Measurements from ENCODE around the gene SPINK4. TPM values are rescaled to one million over a fixed set of nuclear protein-coding genes. Genes with fewer than 3 reads are reported as not detected.

SPINK4 gene
- total RNA-seq, 2 experiments from 2014 or later = not detected

- H3K27me3 Mint-ChIP-seq (ENCODE audit: low read depth) = peaks cover 18% of the 10 kb centered on the region
- no peak for ATAC-seq
- DNase-seq = no peak
- H3K9me3 Mint-ChIP-seq (ENCODE audit: insufficient read depth) = no peaks in the 10 kb centered on the region
- CTCF ChIA-PET = no interaction called here
- no peak overlapping the region for H3K4me3 Mint-ChIP-seq
- H3K27ac Mint-ChIP-seq = no peak overlapping the region
- POLR2A ChIA-PET = no interaction called here
- H3K36me3 Mint-ChIP-seq (ENCODE audit: low read depth) = no peaks in the 10 kb centered on the region
- no peaks in the 10 kb centered on the region for H3K4me1 Mint-ChIP-seq (ENCODE audit: low read depth)
Measured at GRCh38 chr9:33211695-33212393, 28.1 kb upstream of the SPINK4 start.

- H3K9me3 Mint-ChIP-seq (ENCODE audit: insufficient read depth) = no peaks in the 10 kb centered on the region
- peaks cover 26% of the 10 kb centered on the region for H3K4me1 Mint-ChIP-seq (ENCODE audit: low read depth)
- H3K27ac Mint-ChIP-seq = peak overlapping the region; percentile 65
- ATAC-seq = peak; percentile 28
- H3K4me3 Mint-ChIP-seq = no peak overlapping the region
- DNase-seq = no peak
- H3K36me3 Mint-ChIP-seq (ENCODE audit: low read depth) = no peaks in the 10 kb centered on the region
- CTCF ChIA-PET = no interaction called here
- H3K27me3 Mint-ChIP-seq (ENCODE audit: low read depth) = peaks cover 12% of the 10 kb centered on the region
- POLR2A ChIA-PET = no interaction called here
Measured at GRCh38 chr9:33220681-33221567, 19.0 kb upstream of the SPINK4 start.

- ChIA-PET POLR2A (no interaction called here), CTCF (no interaction called here)
- no peak for ATAC-seq
- peaks cover 7% of the 10 kb centered on the region for H3K27me3 Mint-ChIP-seq (ENCODE audit: low read depth)
- H3K36me3 Mint-ChIP-seq (ENCODE audit: low read depth) = no peaks in the 10 kb centered on the region
- H3K4me3 Mint-ChIP-seq = no peak overlapping the region
- DNase-seq = no peak
- peak overlapping the region; percentile 65 for H3K27ac Mint-ChIP-seq
- peaks cover 27% of the 10 kb centered on the region for H3K4me1 Mint-ChIP-seq (ENCODE audit: low read depth)
- H3K9me3 Mint-ChIP-seq (ENCODE audit: insufficient read depth) = no peaks in the 10 kb centered on the region
Measured at GRCh38 chr9:33221568-33221884, 18.4 kb upstream of the SPINK4 start.

GRCh38 chr9:33222031-33222430 lies 17.9 kb upstream of the SPINK4 start:
- H3K4me3 Mint-ChIP-seq = no peak overlapping the region
- ChIA-PET POLR2A (no interaction called here), CTCF (no interaction called here)
- peaks cover 31% of the 10 kb centered on the region for H3K4me1 Mint-ChIP-seq (ENCODE audit: low read depth)
- H3K36me3 Mint-ChIP-seq (ENCODE audit: low read depth) = no peaks in the 10 kb centered on the region
- DNase-seq (no peak), ATAC-seq (no peak)
- H3K27me3 Mint-ChIP-seq (ENCODE audit: low read depth) = peaks cover 7% of the 10 kb centered on the region
- no peaks in the 10 kb centered on the region for H3K9me3 Mint-ChIP-seq (ENCODE audit: insufficient read depth)
- H3K27ac Mint-ChIP-seq = no peak overlapping the region

- no peak for ATAC-seq
- DNase-seq = no peak
- H3K4me3 Mint-ChIP-seq = no peak overlapping the region
- no peaks in the 10 kb centered on the region for H3K9me3 Mint-ChIP-seq (ENCODE audit: insufficient read depth)
- H3K36me3 Mint-ChIP-seq (ENCODE audit: low read depth) = no peaks in the 10 kb centered on the region
- peaks cover 35% of the 10 kb centered on the region for H3K4me1 Mint-ChIP-seq (ENCODE audit: low read depth)
- peaks cover 3% of the 10 kb centered on the region for H3K27me3 Mint-ChIP-seq (ENCODE audit: low read depth)
- CTCF ChIA-PET = interaction anchor here (0.8 to 1.3 kb wide), 3 partner anchors 35 to 56 kb away, joined by 3 to 4 read pairs (median 3); no protein-coding TSS in a partner anchor
- POLR2A ChIA-PET = interaction anchor here (0.6 to 0.7 kb wide), 3 partner anchors 22 to 180 kb away, joined by 3 read pairs; partner anchors contain the start of gene SMU1
- H3K27ac Mint-ChIP-seq = no peak overlapping the region
Measured at GRCh38 chr9:33223696-33224095, 16.3 kb upstream of the SPINK4 start.

GRCh38 chr9:33225319-33226147 lies 14.4 kb upstream of the SPINK4 start:
- H3K4me3 Mint-ChIP-seq = no peak overlapping the region
- CTCF ChIA-PET = interaction anchor here (0.6 to 2.8 kb wide), 44 partner anchors 9 to 846 kb away, joined by 3 to 39 read pairs (median 4); partner anchors contain the start of genes B4GALT1, DNAJA1, SMU1 and SPINK4
- peak overlapping the region; percentile 12 for H3K27ac Mint-ChIP-seq
- DNase-seq (peak; percentile 84), ATAC-seq (peak; percentile 55)
- H3K9me3 Mint-ChIP-seq (ENCODE audit: insufficient read depth) = no peaks in the 10 kb centered on the region
- H3K36me3 Mint-ChIP-seq (ENCODE audit: low read depth) = no peaks in the 10 kb centered on the region
- peaks cover 3% of the 10 kb centered on the region for H3K27me3 Mint-ChIP-seq (ENCODE audit: low read depth)
- POLR2A ChIA-PET = interaction anchor here (1.1 to 1.6 kb wide), 4 partner anchors 39 to 201 kb away, joined by 3 to 5 read pairs (median 3); partner anchors contain the start of genes BAG1, CHMP5, DNAJA1 and SMU1
- H3K4me1 Mint-ChIP-seq (ENCODE audit: low read depth) = peaks cover 33% of the 10 kb centered on the region

GRCh38 chr9:33227008-33227398 lies 13.0 kb upstream of the SPINK4 start:
- no peak for DNase-seq
- Mint-ChIP-seq H3K9me3 (ENCODE audit: insufficient read depth) (no peaks in the 10 kb centered on the region), H3K4me3 (no peak overlapping the region), H3K27me3 (ENCODE audit: low read depth) (peaks cover 3% of the 10 kb centered on the region), H3K27ac (no peak overlapping the region), H3K4me1 (ENCODE audit: low read depth) (peaks cover 19% of the 10 kb centered on the region), H3K36me3 (ENCODE audit: low read depth) (no peaks in the 10 kb centered on the region)
- ChIA-PET CTCF (interaction anchor here (0.6 to 2.8 kb wide), 24 partner anchors 9 to 848 kb away, joined by 3 to 39 read pairs (median 6); partner anchors contain the start of genes B4GALT1 and SPINK4), POLR2A (interaction anchor here (0.9 to 1.6 kb wide), 4 partner anchors 37 to 202 kb away, joined by 3 to 5 read pairs (median 3); partner anchors contain the start of genes BAG1, CHMP5, DNAJA1 and SMU1)
- ATAC-seq = no peak

- H3K27ac Mint-ChIP-seq = no peak overlapping the region
- H3K36me3 Mint-ChIP-seq (ENCODE audit: low read depth) = no peaks in the 10 kb centered on the region
- ATAC-seq (no peak), DNase-seq (no peak)
- no peak overlapping the region for H3K4me3 Mint-ChIP-seq
- ChIA-PET CTCF (no interaction called here), POLR2A (no interaction called here)
- peaks cover 19% of the 10 kb centered on the region for H3K4me1 Mint-ChIP-seq (ENCODE audit: low read depth)
- peaks cover 5% of the 10 kb centered on the region for H3K27me3 Mint-ChIP-seq (ENCODE audit: low read depth)
- no peaks in the 10 kb centered on the region for H3K9me3 Mint-ChIP-seq (ENCODE audit: insufficient read depth)
Measured at GRCh38 chr9:33227741-33228140, 12.2 kb upstream of the SPINK4 start.

GRCh38 chr9:33228606-33229005 lies 11.4 kb upstream of the SPINK4 start:
- no peaks in the 10 kb centered on the region for H3K9me3 Mint-ChIP-seq (ENCODE audit: insufficient read depth)
- DNase-seq (no peak), ATAC-seq (no peak)
- no peak overlapping the region for H3K4me3 Mint-ChIP-seq
- H3K27ac Mint-ChIP-seq = no peak overlapping the region
- ChIA-PET CTCF (no interaction called here), POLR2A (interaction anchor here (0.9 kb wide), 1 partner anchor 204 kb away, joined by 3 read pairs; the partner anchor contains the start of gene DNAJA1)
- H3K36me3 Mint-ChIP-seq (ENCODE audit: low read depth) = no peaks in the 10 kb centered on the region
- H3K4me1 Mint-ChIP-seq (ENCODE audit: low read depth) = peaks cover 19% of the 10 kb centered on the region
- peaks cover 7% of the 10 kb centered on the region for H3K27me3 Mint-ChIP-seq (ENCODE audit: low read depth)

GRCh38 chr9:33229359-33230114 lies 10.4 kb upstream of the SPINK4 start:
- DNase-seq (no peak), ATAC-seq (no peak)
- Mint-ChIP-seq H3K36me3 (ENCODE audit: low read depth) (no peaks in the 10 kb centered on the region), H3K4me3 (no peak overlapping the region), H3K4me1 (ENCODE audit: low read depth) (peaks cover 19% of the 10 kb centered on the region), H3K9me3 (ENCODE audit: insufficient read depth) (no peaks in the 10 kb centered on the region), H3K27ac (no peak overlapping the region), H3K27me3 (ENCODE audit: low read depth) (peaks cover 7% of the 10 kb centered on the region)
- CTCF ChIA-PET = no interaction called here
- POLR2A ChIA-PET = interaction anchor here (0.9 kb wide), 1 partner anchor 205 kb away, joined by 3 read pairs; the partner anchor contains the start of gene DNAJA1
